OCI-LY1 (cell line): Measurements from ENCODE around the gene GSTP1.

Experiments used
- H2AFZ ChIP-seq: fragments of 200-600 bp; sonication (generic), shearing (Covaris generic); 2 replicates; pipeline ENCODE4 v1.6.0; 2014; ENCODE audit warnings: antibody characterized with exemption, mild to moderate bottlenecking, low read length
- H3F3A ChIP-seq: fragments of 200-600 bp; sonication (generic), shearing (Covaris generic); 2 replicates; pipeline ENCODE4 v1.6.0; 2014; ENCODE audit warnings: mild to moderate bottlenecking, antibody characterized with exemption, low read length, moderate library complexity; ENCODE audit not compliant: insufficient read depth
- H3K27ac ChIP-seq: fragments of 200-600 bp; sonication (generic); 2 replicates; pipeline ENCODE4 v1.5.1; 2014; ENCODE audit warnings: low read length, mixed run types, mild to moderate bottlenecking, low read depth; ENCODE audit not compliant: poor library complexity, severe bottlenecking
- H3K27me3 ChIP-seq: fragments of 200-600 bp; sonication (generic); 2 replicates; pipeline ENCODE4 v1.6.0; 2014; ENCODE audit warnings: antibody characterized with exemption, mild to moderate bottlenecking, low read length, moderate library complexity; ENCODE audit not compliant: insufficient read depth
- H3K36me3 ChIP-seq: fragments of 200-600 bp; sonication (generic); 2 replicates; pipeline ENCODE4 v1.6.1; 2014; ENCODE audit warnings: mild to moderate bottlenecking, antibody characterized with exemption, low read length, moderate library complexity, mixed read lengths; ENCODE audit not compliant: insufficient read depth
- H3K4me1 ChIP-seq: fragments of 200-600 bp; sonication (generic); 2 replicates; pipeline ENCODE4 v1.5.1; 2014; ENCODE audit warnings: mild to moderate bottlenecking, low read length, moderate library complexity; ENCODE audit not compliant: insufficient read depth, severe bottlenecking
- H3K4me2 ChIP-seq: fragments of 200-600 bp; sonication (generic), shearing (Covaris generic); 2 replicates; pipeline ENCODE4 v1.6.1; 2014; ENCODE audit warnings: low read length
- H3K4me3 ChIP-seq: fragments of 200-600 bp; sonication (generic); 2 replicates; pipeline ENCODE4 v1.5.1; 2014; ENCODE audit warnings: low read length, low read depth, mild to moderate bottlenecking, mixed read lengths; ENCODE audit not compliant: poor library complexity, severe bottlenecking
- H3K79me2 ChIP-seq: fragments of 200-600 bp; shearing (Covaris generic); 2 replicates; pipeline ENCODE4 v1.6.1; 2016; ENCODE audit warnings: mixed run types, low read length, mixed read lengths; ENCODE audit not compliant: insufficient read depth
- H3K9ac ChIP-seq: fragments of 200-600 bp; sonication (generic), shearing (Covaris generic); 2 replicates; pipeline ENCODE4 v1.6.1; 2014; ENCODE audit warnings: mild to moderate bottlenecking, low read length, mixed read lengths
- H3K9me2 ChIP-seq: fragments of 200-600 bp; sonication (generic), shearing (Covaris generic); 2 replicates; pipeline ENCODE4 v1.6.1; 2014; ENCODE audit warnings: low read depth, mild to moderate bottlenecking, low read length, mixed read lengths
- H3K9me3 ChIP-seq: fragments of 200-600 bp; shearing (Covaris generic); 2 replicates; pipeline ENCODE4 v1.6.1; 2014; ENCODE audit warnings: low read length, mixed read lengths
- H4K20me1 ChIP-seq: fragments of 200-600 bp; sonication (generic), shearing (Covaris generic); 2 replicates; pipeline ENCODE4 v1.6.0; 2016; ENCODE audit warnings: mild to moderate bottlenecking, low read length; ENCODE audit not compliant: insufficient read depth
- EZH2 ChIP-seq: fragments of 200-600 bp; sonication (generic), shearing (Covaris generic); IDR thresholded peaks from 2 replicates; pipeline ENCODE4 v1.8.0; 2017; ENCODE audit warnings: borderline replicate concordance, mixed run types, mild to moderate bottlenecking, antibody characterized with exemption, low read length, moderate library complexity, mixed read lengths
- TF ChIP-seq, protein P1 (sequence below): fragments of 200-600 bp; sonication (generic), shearing (Covaris generic); IDR thresholded peaks from 2 replicates; pipeline ENCODE4 v1.5.1; 2017; ENCODE audit warnings: mild to moderate bottlenecking, antibody characterized with exemption, low read length, moderate library complexity, mixed read lengths

The GSTP1 gene

DNA sequence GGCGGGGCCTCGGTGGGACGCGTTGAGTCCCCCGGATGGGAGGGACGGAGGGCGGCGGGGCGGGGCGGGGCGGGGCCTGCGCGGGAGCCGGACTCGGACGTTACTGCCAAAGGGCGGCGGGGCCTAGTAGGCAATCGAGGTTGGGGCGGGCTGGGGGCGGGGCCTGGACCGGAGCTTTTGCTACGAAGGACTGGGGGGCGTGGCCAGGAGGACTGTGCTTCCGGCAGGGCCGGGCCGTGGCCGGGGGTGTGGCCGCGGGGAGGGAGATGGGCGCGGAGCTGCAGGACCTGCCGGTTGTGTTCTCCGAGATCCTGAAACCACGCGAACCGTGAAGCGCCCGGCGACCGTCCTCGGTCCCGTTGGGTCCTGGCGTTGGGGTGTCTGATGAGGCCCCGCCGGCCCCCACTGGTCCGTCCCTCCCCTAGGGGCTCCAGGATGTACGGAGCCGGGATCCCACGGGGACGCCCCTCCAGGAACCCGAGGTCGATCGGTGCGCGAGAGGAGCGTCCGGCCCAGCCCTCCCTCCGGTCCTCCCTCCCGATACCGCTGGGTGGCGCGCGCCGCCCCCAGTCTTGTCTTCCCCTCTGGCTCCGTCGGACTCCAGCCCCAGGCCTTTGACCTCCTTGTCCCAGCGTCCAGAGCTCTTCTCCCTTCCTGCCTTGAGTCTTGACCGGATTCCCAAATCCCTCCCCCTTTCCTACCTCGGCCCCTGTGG is 46.8 kb downstream of the GSTP1 start:
- peak overlapping the region; percentile 71 for H3K4me3 ChIP-seq
- H3K27me3 ChIP-seq: 0 out of 2 replicates have a peak, but pooled peaks cover 4% of the 10 kb centered on the region
- peak overlapping the region; percentile 94 for H3K4me2 ChIP-seq
- no peaks in the 10 kb centered on the region for H3K9me3 ChIP-seq
- no peaks in the 10 kb centered on the region for H3K79me2 ChIP-seq
- no peaks in the 10 kb centered on the region for H3K9me2 ChIP-seq
- peaks cover 18% of the 10 kb centered on the region for H3K4me1 ChIP-seq
- no peaks in the 10 kb centered on the region for H3F3A ChIP-seq
- H2AFZ ChIP-seq: no peak overlapping the region
- H4K20me1 ChIP-seq: no peaks in the 10 kb centered on the region
- no peak for TF ChIP-seq EZH2
- TF ChIP-seq, protein P1, sequence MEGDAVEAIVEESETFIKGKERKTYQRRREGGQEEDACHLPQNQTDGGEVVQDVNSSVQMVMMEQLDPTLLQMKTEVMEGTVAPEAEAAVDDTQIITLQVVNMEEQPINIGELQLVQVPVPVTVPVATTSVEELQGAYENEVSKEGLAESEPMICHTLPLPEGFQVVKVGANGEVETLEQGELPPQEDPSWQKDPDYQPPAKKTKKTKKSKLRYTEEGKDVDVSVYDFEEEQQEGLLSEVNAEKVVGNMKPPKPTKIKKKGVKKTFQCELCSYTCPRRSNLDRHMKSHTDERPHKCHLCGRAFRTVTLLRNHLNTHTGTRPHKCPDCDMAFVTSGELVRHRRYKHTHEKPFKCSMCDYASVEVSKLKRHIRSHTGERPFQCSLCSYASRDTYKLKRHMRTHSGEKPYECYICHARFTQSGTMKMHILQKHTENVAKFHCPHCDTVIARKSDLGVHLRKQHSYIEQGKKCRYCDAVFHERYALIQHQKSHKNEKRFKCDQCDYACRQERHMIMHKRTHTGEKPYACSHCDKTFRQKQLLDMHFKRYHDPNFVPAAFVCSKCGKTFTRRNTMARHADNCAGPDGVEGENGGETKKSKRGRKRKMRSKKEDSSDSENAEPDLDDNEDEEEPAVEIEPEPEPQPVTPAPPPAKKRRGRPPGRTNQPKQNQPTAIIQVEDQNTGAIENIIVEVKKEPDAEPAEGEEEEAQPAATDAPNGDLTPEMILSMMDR: peak; percentile 71
- H3K36me3 ChIP-seq: no peaks in the 10 kb centered on the region
- no peak overlapping the region for H3K27ac ChIP-seq
- H3K9ac ChIP-seq: peak overlapping the region; percentile 68

DNA sequence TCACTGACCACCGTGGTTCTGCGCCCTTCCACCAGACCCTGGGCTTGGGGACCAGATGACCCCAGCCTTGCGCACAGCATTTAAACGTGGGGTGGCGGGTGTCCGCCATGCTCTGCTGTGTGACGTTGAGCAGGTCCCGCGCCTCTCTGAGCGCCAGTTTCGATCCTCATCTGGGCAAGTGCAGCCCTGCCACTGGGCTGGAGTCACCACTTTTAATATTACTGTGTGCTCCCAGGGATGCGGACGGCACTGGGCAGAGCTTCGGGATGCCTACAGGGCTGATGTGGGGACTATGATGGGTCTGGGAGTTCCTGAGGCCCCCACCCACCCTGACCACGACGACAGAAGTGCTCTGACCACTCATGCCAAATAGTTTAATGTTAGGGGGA is 47.3 kb downstream of the GSTP1 start:
- TF ChIP-seq EZH2: no peak
- TF ChIP-seq, protein P1: no peak
- H3K27ac ChIP-seq: no peak overlapping the region

DNA sequence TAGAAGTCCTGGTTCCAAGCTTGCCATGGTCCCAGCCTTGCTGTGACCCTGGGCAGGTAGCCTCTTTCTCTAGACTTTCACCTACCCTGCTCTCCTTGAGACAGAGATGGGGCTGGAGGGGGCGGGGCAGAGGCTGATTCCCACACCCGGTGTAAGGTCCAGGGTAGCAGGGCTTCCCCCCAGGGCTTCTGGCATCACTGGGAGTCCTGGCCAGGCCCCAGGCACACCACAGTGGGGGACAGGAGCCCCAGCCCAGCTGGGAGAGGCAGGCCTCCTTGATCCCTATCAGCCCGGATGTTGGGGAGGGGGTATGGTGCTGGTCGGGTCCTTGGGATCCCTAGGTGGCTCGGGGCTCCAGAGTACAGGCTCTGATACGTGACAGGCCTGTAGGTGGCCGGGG is 47.8 kb downstream of the GSTP1 start:
- Histone ChIP-seq H3K36me3 (no peaks in the 10 kb centered on the region), H3K27ac (no peak overlapping the region), H3K27me3 (0 out of 2 replicates have a peak, but pooled peaks cover 4% of the 10 kb centered on the region), H3F3A (no peaks in the 10 kb centered on the region), H3K9me2 (no peaks in the 10 kb centered on the region), H2AFZ (no peak overlapping the region), H4K20me1 (no peaks in the 10 kb centered on the region), H3K4me3 (no peak overlapping the region), H3K9ac (no peak overlapping the region), H3K4me2 (no peak overlapping the region), H3K9me3 (no peaks in the 10 kb centered on the region), H3K79me2 (no peaks in the 10 kb centered on the region), H3K4me1 (peaks cover 18% of the 10 kb centered on the region)
- no peak for TF ChIP-seq EZH2
- TF ChIP-seq, protein P1: no peak

More for the DNA sequence above, 47.3 kb downstream of the GSTP1 start:
- H3K79me2 ChIP-seq: no peaks in the 10 kb centered on the region
- no peaks in the 10 kb centered on the region for H3F3A ChIP-seq
- peak overlapping the region; percentile 68; the same call in 1 of the 2 replicates for H3K9ac ChIP-seq
- no peak overlapping the region for H2AFZ ChIP-seq
- peak overlapping the region; percentile 71 for H3K4me3 ChIP-seq
- H3K9me2 ChIP-seq: no peaks in the 10 kb centered on the region
- no peaks in the 10 kb centered on the region for H4K20me1 ChIP-seq
- peak overlapping the region; percentile 94 for H3K4me2 ChIP-seq
- no peaks in the 10 kb centered on the region for H3K9me3 ChIP-seq
- H3K4me1 ChIP-seq: peaks cover 18% of the 10 kb centered on the region
- 0 out of 2 replicates have a peak, but pooled peaks cover 4% of the 10 kb centered on the region for H3K27me3 ChIP-seq
- H3K36me3 ChIP-seq: no peaks in the 10 kb centered on the region
